ENCODE data around the gene PRAC1.

- TF ChIP-seq, protein P1, sequence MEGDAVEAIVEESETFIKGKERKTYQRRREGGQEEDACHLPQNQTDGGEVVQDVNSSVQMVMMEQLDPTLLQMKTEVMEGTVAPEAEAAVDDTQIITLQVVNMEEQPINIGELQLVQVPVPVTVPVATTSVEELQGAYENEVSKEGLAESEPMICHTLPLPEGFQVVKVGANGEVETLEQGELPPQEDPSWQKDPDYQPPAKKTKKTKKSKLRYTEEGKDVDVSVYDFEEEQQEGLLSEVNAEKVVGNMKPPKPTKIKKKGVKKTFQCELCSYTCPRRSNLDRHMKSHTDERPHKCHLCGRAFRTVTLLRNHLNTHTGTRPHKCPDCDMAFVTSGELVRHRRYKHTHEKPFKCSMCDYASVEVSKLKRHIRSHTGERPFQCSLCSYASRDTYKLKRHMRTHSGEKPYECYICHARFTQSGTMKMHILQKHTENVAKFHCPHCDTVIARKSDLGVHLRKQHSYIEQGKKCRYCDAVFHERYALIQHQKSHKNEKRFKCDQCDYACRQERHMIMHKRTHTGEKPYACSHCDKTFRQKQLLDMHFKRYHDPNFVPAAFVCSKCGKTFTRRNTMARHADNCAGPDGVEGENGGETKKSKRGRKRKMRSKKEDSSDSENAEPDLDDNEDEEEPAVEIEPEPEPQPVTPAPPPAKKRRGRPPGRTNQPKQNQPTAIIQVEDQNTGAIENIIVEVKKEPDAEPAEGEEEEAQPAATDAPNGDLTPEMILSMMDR (conservative IDR thresholded peaks at IDR 0.05): no peak
- TF ChIP-seq EZH2 (IDR thresholded peaks at IDR 0.05; ENCODE audit: low read depth): no peak
Measured at GRCh38 chr17:48755356-48755755, 33.0 kb upstream of the PRAC1 start.
